SK-N-SH (cell line): Measurements from ENCODE around the gene PRRC2B. TPM values are rescaled to one million over a fixed set of nuclear protein-coding genes. Genes with fewer than 3 reads are reported as not detected.

Source experiments
- CTCF ChIA-PET: fragments of 300-600, 350-600 bp; formaldehyde crosslinking; extraction: SDS; loops from one replicate; lab custom pipeline; 2021; lab: Yijun Ruan, JAX
- POLR2A ChIA-PET: fragments of 350-600 bp; sonication (Branson Sonifier 250); formaldehyde crosslinking; extraction: SDS; loops from one replicate; lab custom pipeline; 2020; ENCODE audit warnings: antibody characterized with exemption, inconsistent platforms; lab: Yijun Ruan, JAX
- DNase-seq: peaks from one replicate; pipeline ENCODE4 v3.0.0; 2012
- H2AFZ ChIP-seq: fragments of 200-600 bp; sonication (generic); 2 replicates; pipeline ENCODE4 v1.8.1; 2016; ENCODE audit warnings: antibody characterized with exemption, mild to moderate bottlenecking, low read depth
- H3F3A ChIP-seq: fragments of 200-600 bp; sonication (generic); replicated peaks from 2 replicates; pipeline ENCODE3; 2016; ENCODE audit warnings: antibody characterized with exemption, mild to moderate bottlenecking; ENCODE audit not compliant: insufficient read depth
- H3K27ac ChIP-seq, 2 experiments: fragments of 200-500 bp in 1 of 2; fragments of 200-600 bp in 1 of 2; sonication (Bioruptor generic) in 1 of 2; sonication (generic), shearing (Covaris generic) in 1 of 2; 2 replicates each; pipeline versions ENCODE4 v1.5.1 to v1.6.1; 2014 to 2016; ENCODE audit warnings: low read depth in 2 of 2, inconsistent platforms in 1 of 2, low read length in 1 of 2, mild to moderate bottlenecking in 1 of 2, mixed read lengths in 1 of 2
- H3K27me3 ChIP-seq: fragments of 200-600 bp; sonication (generic), shearing (Covaris generic); 2 replicates; pipeline ENCODE4 v1.6.1; 2016; ENCODE audit warnings: mixed run types; ENCODE audit not compliant: insufficient read depth
- H3K36me3 ChIP-seq, 2 experiments: fragments of 200-500 bp in 1 of 2; fragments of 200-600 bp in 1 of 2; sonication (Bioruptor generic) in 1 of 2; sonication (generic) in 1 of 2; replicated peaks in 1 of 2; 2 replicates each; pipeline versions ENCODE3 to v1.5.1; 2014 to 2016; ENCODE audit warnings: low read length in 1 of 2, mild to moderate bottlenecking in 1 of 2; ENCODE audit not compliant: insufficient read depth in 2 of 2, control insufficient read depth in 1 of 2
- H3K4me1 ChIP-seq, 2 experiments: fragments of 200-500 bp in 1 of 2; fragments of 200-600 bp in 1 of 2; sonication (Bioruptor generic) in 1 of 2; sonication (generic), shearing (Covaris generic) in 1 of 2; 2 replicates each; pipeline versions ENCODE4 v1.5.1 to v1.6.1; 2014 to 2016; ENCODE audit warnings: low read depth in 1 of 2, low read length in 1 of 2, mixed run types in 1 of 2; ENCODE audit not compliant: insufficient read depth in 2 of 2, control insufficient read depth in 1 of 2
- H3K4me2 ChIP-seq: fragments of 200-600 bp; sonication (generic), shearing (Covaris generic); 2 replicates; pipeline ENCODE4 v1.6.1; 2017; ENCODE audit warnings: mixed run types
- H3K4me3 ChIP-seq, 2 experiments: fragments of 200-500 bp in 1 of 2; fragments of 200-600 bp in 1 of 2; sonication (Bioruptor generic) in 1 of 2; sonication (generic), shearing (Covaris generic) in 1 of 2; 2 replicates each; pipeline versions ENCODE4 v1.5.1 to v1.8.1; 2014 to 2016; ENCODE audit warnings: low read depth in 2 of 2, inconsistent platforms in 1 of 2, low read length in 1 of 2, mild to moderate bottlenecking in 1 of 2, mixed read lengths in 1 of 2, moderate library complexity in 1 of 2
- H3K79me2 ChIP-seq: fragments of 200-600 bp; sonication (generic); 2 replicates; pipeline ENCODE4 v1.8.1; 2017; ENCODE audit warnings: mild to moderate bottlenecking; ENCODE audit not compliant: insufficient read depth
- H3K9ac ChIP-seq: fragments of 200-600 bp; sonication (generic); 2 replicates; pipeline ENCODE4 v1.6.1; 2017; ENCODE audit warnings: mixed run types
- H3K9me2 ChIP-seq: fragments of 200-600 bp; sonication (generic); 2 replicates; pipeline ENCODE4 v1.6.1; 2017; ENCODE audit warnings: mixed run types
- H3K9me3 ChIP-seq: fragments of 200-600 bp; sonication (generic); 2 replicates; pipeline ENCODE4 v1.6.1; 2017; ENCODE audit warnings: mixed run types, mild to moderate bottlenecking, moderate library complexity
- H4K20me1 ChIP-seq: fragments of 200-600 bp; sonication (generic); 2 replicates; pipeline ENCODE4 v1.6.1; 2017; ENCODE audit warnings: mild to moderate bottlenecking, mixed run types; ENCODE audit not compliant: insufficient read depth
- ELF1 ChIP-seq: IDR thresholded peaks from 2 replicates; pipeline ENCODE4 v1.4.0; 2012
- EZH2phosphoT487 ChIP-seq: fragments of 200-600 bp; sonication (generic); IDR thresholded peaks from 2 replicates; pipeline ENCODE4 v1.6.1; 2017; ENCODE audit warnings: low read depth, mixed run types, mild to moderate bottlenecking, antibody characterized with exemption, moderate library complexity, borderline replicate concordance
- FOXJ3 ChIP-seq: sonication (generic); formaldehyde crosslinking; IDR thresholded peaks from 2 replicates; pipeline ENCODE4 v1.5.1; 2020; ENCODE audit warnings: mild to moderate bottlenecking, missing genetic modification reagents
- FOXM1 ChIP-seq: IDR thresholded peaks from 2 replicates; pipeline ENCODE4 v1.4.0; 2012; ENCODE audit warnings: low read depth, mild to moderate bottlenecking
- GATA2 ChIP-seq: sonication (generic); formaldehyde crosslinking; IDR thresholded peaks from 2 replicates; pipeline ENCODE4 v1.5.0; 2020; ENCODE audit warnings: mild to moderate bottlenecking, missing genetic modification reagents
- IRF3 ChIP-seq: fragments of 150-350 bp; IDR thresholded peaks from 2 replicates; pipeline ENCODE4 v1.6.1; 2016; ENCODE audit warnings: mild to moderate bottlenecking, low read depth, low read length
- MEF2A ChIP-seq: IDR thresholded peaks from 2 replicates; pipeline ENCODE4 v1.4.0; 2012; ENCODE audit warnings: low read depth, borderline replicate concordance
- MXI1 ChIP-seq: IDR thresholded peaks from 2 replicates; pipeline ENCODE4 v1.6.1; 2012; ENCODE audit warnings: mild to moderate bottlenecking, low read depth, low read length, improper control_type of control experiment
- POLR2AphosphoS5 ChIP-seq: IDR thresholded peaks from 2 replicates; pipeline ENCODE4 v1.6.1; 2012; ENCODE audit warnings: low read depth, low read length
- RAD21 ChIP-seq: IDR thresholded peaks from 2 replicates; pipeline ENCODE4 v1.6.1; 2012; ENCODE audit warnings: mild to moderate bottlenecking, low read length
- RFX5 ChIP-seq: IDR thresholded peaks from 2 replicates; pipeline ENCODE4 v1.6.1; 2012; ENCODE audit warnings: mild to moderate bottlenecking, improper control_type of control experiment, low read length
- TCF12 ChIP-seq: IDR thresholded peaks from 2 replicates; pipeline ENCODE4 v1.4.0; 2012
- USF1 ChIP-seq: IDR thresholded peaks from 2 replicates; pipeline ENCODE4 v1.4.0; 2012; ENCODE audit warnings: low read depth, borderline replicate concordance
- YY1 ChIP-seq: IDR thresholded peaks from 2 replicates; pipeline ENCODE4 v1.4.0; 2012; ENCODE audit warnings: low read depth, mild to moderate bottlenecking
- WGBS: methylation state at CpG from one replicate; pipeline ENCODE4 v1.1.6; 2017; ENCODE audit warnings: low lambda C conversion rate; 5-methylcytosine and 5-hydroxymethylcytosine counted together
- polyA plus RNA-seq, 3 experiments: library from polyadenylated mRNA; depleted of rRNA; stranded (reverse); fragments of >200 nt; gene quantifications; 2 replicates each; pipeline ENCODE4 v1.2.3, GENCODE V29; 2012

PRRC2B gene
- polyA plus RNA-seq, 1 of the 3 experiments (the other 2 are of a cell fraction), result 26.3 TPM

GRCh38 chr9:131447600-131447999 is 53.7 kb downstream of the PRRC2B start:
- H3F3A ChIP-seq, result peaks cover 7% of the 10 kb centered on the region
- peaks cover 81% of the 10 kb centered on the region for H3K79me2 ChIP-seq
- H3K4me2 ChIP-seq, result no peak overlapping the region
- H2AFZ ChIP-seq, result no peak overlapping the region
- H3K4me1 ChIP-seq, result no peaks in the 10 kb centered on the region
- ChIA-PET CTCF (interaction anchor here (0.7 to 1.5 kb wide), 3 partner anchors 9 to 24 kb away, joined by 3 to 4 read pairs (median 3); no protein-coding TSS in a partner anchor), POLR2A (no interaction called here)
- no peaks in the 10 kb centered on the region for H3K27me3 ChIP-seq
- TF ChIP-seq MEF2A (no peak), USF1 (no peak), RAD21 (no peak), RFX5 (no peak)
- H3K27ac ChIP-seq, result no peak overlapping the region
- peaks cover 9% of the 10 kb centered on the region for H4K20me1 ChIP-seq
- 95% methylated on average over 14 of the region's 14 CpGs for WGBS
- H3K9me3 ChIP-seq, result no peaks in the 10 kb centered on the region
- peaks cover 73 to 78% of the 10 kb centered on the region in 2 experiments for H3K36me3 ChIP-seq
- H3K9ac ChIP-seq, result no peak overlapping the region
- no peak for DNase-seq
- H3K4me3 ChIP-seq, result no peak overlapping the region
- no peaks in the 10 kb centered on the region for H3K9me2 ChIP-seq

GRCh38 chr9:131448818-131449217 is 54.9 kb downstream of the PRRC2B start:
- H3K27ac ChIP-seq, result no peak overlapping the region
- H3K4me1 ChIP-seq, result no peaks in the 10 kb centered on the region
- no peak for DNase-seq
- H3K27me3 ChIP-seq, result no peaks in the 10 kb centered on the region
- ChIA-PET POLR2A (no interaction called here), CTCF (interaction anchor here (0.7 kb wide), 1 partner anchor 99 kb away, joined by 4 read pairs; no protein-coding TSS in a partner anchor)
- H3K4me3 ChIP-seq, result no peak overlapping the region
- TF ChIP-seq EZH2phosphoT487 (no peak), RAD21 (no peak)
- H3K9ac ChIP-seq, result no peak overlapping the region
- no peak overlapping the region for H2AFZ ChIP-seq
- peaks cover 76 to 81% of the 10 kb centered on the region in 2 experiments for H3K36me3 ChIP-seq
- peaks cover 6% of the 10 kb centered on the region for H3F3A ChIP-seq
- no peaks in the 10 kb centered on the region for H3K9me2 ChIP-seq
- H4K20me1 ChIP-seq, result peaks cover 13% of the 10 kb centered on the region
- 97% methylated on average over 3 of the region's 3 CpGs for WGBS
- peaks cover 84% of the 10 kb centered on the region for H3K79me2 ChIP-seq
- no peak overlapping the region for H3K4me2 ChIP-seq
- no peaks in the 10 kb centered on the region for H3K9me3 ChIP-seq

- POLR2A ChIA-PET, result no interaction called here
- TF ChIP-seq YY1 (no peak), ELF1 (no peak), GATA2 (no peak), POLR2AphosphoS5 (no peak), IRF3 (no peak), TCF12 (no peak), FOXJ3 (CRISPR knock-in tag) (no peak), MXI1 (no peak), FOXM1 (no peak)
- H4K20me1 ChIP-seq, result peaks cover 18% of the 10 kb centered on the region
Observed at GRCh38 chr9:131449276-131449675, 55.4 kb downstream of the PRRC2B start.

More at GRCh38 chr9:131449276-131449675, 55.4 kb downstream of the PRRC2B start:
- no peaks in the 10 kb centered on the region for H3K9me3 ChIP-seq
- no peak overlapping the region for H3K4me3 ChIP-seq
- H3F3A ChIP-seq, result peaks cover 6% of the 10 kb centered on the region
- H3K4me2 ChIP-seq, result no peak overlapping the region
- no peak overlapping the region for H3K27ac ChIP-seq
- CTCF ChIA-PET, result no interaction called here
- H3K79me2 ChIP-seq, result peaks cover 88% of the 10 kb centered on the region
- H3K36me3 ChIP-seq, result peaks cover 76 to 82% of the 10 kb centered on the region in 2 experiments
- no peak overlapping the region for H2AFZ ChIP-seq
- no peaks in the 10 kb centered on the region for H3K9me2 ChIP-seq
- H3K27me3 ChIP-seq, result no peaks in the 10 kb centered on the region
- no peak overlapping the region for H3K9ac ChIP-seq
- no peaks in the 10 kb centered on the region for H3K4me1 ChIP-seq
- DNase-seq, result no peak
